Measurements from ENCODE around the gene PCBP3. TPM values are rescaled to one million over a fixed set of nuclear protein-coding genes. Genes with fewer than 3 reads are reported as not detected.

Gene PCBP3
- total RNA-seq, 1 experiment from 2014 or later, result not detected

DNA sequence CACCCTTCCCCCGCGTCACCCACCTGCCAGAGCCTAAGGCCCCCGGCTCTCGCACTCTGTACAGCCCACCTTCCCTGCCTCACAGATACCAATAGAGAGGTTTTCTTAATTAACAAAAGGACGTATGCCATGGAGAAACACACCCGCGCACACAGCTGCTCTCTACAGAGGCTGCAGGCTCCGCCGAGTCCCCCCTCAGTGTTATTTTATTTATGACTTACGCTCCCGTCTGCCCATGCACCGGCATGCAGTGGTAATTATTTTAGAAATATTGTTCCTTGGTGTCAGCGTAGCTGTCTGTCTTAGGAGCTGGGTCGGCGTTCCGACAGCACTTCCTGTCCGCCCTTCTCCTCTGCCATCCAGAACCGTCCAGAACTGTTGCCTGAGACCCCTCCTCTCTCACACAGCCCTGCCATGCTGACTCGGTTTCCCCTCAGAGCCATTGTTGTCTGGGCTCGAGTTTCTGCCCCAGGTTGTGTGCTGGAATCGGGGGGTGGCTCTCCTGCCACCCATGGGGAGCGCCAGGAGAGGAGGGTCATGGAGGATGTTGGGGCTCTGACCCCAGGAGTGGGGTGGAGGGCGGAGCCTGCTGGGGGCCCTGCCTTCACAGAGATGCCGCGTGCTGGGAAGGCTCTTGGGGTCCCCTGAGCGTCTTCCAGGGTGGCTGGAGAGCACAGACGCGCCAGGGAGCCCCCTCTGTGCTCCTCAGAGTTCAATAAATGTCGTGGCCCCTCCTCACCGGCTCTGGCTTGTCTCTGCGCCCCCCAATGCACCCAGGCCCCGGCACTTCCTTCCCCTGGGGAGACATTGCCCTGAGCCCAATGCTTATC is 298.4 kb downstream of the PCBP3 start:
- DNase-seq, result no peak
- H3K4me1 ChIP-seq (ENCODE audit: low read length), result no peaks in the 10 kb centered on the region
- no peaks in the 10 kb centered on the region for H3K79me2 ChIP-seq (ENCODE audit: low read length)
- no peaks in the 10 kb centered on the region for H3K9me2 ChIP-seq (replicated peaks; ENCODE audit: insufficient read depth, low read length)
- 0 out of 2 replicates have a peak, but pooled peaks cover 1% of the 10 kb centered on the region for H4K20me1 ChIP-seq (ENCODE audit: insufficient read depth, low read depth, low read length)
- no peaks in the 10 kb centered on the region for H3K36me3 ChIP-seq (ENCODE audit: insufficient read depth, low read length)
- H3K4me2 ChIP-seq (ENCODE audit: low read depth, low read length, poor library complexity, severe bottlenecking), result no peak overlapping the region
- no peaks in the 10 kb centered on the region for H3K9me3 ChIP-seq (ENCODE audit: low read length)
- no peak overlapping the region for H3K4me3 ChIP-seq (ENCODE audit: low read length)
- H3K27me3 ChIP-seq (ENCODE audit: low read length), result no peaks in the 10 kb centered on the region
- no peak overlapping the region for H3K27ac ChIP-seq (ENCODE audit: low read length)
- no peak overlapping the region for H2AFZ ChIP-seq (ENCODE audit: low read length)
- no peak overlapping the region for H3K9ac ChIP-seq (ENCODE audit: low read length)

DNA sequence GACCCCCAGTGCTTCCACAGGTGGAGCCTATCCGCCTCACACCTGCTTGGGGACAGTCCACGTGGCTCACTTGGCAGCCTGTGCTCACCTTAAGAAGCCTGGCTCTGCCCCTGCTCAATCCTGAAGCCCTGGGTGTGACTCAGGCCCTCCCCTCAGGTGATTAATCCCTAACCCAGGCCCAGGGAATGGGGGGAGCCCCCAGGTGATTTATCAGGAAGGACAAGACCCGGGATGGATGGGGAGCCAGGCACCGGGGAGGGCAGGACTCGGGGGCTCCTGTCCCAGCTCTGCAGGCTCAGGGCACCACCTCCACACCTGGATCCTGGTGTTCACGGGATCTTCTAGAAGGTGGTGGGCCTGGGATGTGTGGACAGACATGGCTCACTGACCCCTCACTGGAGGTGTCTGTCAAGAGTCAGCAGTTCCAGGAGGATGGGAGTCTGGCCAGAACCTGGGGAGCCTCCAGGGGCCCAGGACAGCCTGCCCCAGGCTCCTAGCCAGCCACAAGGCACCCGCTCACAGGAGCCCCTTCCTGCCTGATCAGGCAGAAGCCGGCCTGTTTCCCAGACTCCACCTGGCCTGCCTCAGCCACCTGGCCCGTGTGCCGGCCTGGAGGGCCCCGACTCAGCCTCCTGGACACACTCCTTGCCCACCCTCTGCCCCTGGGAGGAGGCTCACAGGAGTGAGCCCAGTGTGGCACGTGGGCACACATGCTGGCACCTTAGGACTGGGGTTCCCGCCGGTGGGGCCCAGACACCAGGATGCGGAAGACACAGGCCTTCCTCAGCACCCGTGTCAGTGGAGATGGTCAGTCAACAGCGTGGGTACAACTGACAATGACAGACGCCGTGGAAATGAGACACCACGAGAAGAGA is 299.5 kb downstream of the PCBP3 start:
- Histone ChIP-seq H3K4me3 (ENCODE audit: low read length) (no peak overlapping the region), H3K9ac (ENCODE audit: low read length) (no peak overlapping the region), H3K4me2 (ENCODE audit: low read depth, low read length, poor library complexity, severe bottlenecking) (no peak overlapping the region), H3K9me2 (replicated peaks; ENCODE audit: insufficient read depth, low read length) (no peaks in the 10 kb centered on the region), H2AFZ (ENCODE audit: low read length) (no peak overlapping the region), H3K36me3 (ENCODE audit: insufficient read depth, low read length) (no peaks in the 10 kb centered on the region), H3K4me1 (ENCODE audit: low read length) (no peaks in the 10 kb centered on the region), H3K27ac (ENCODE audit: low read length) (no peak overlapping the region), H3K79me2 (ENCODE audit: low read length) (no peaks in the 10 kb centered on the region), H4K20me1 (ENCODE audit: insufficient read depth, low read depth, low read length) (no peaks in the 10 kb centered on the region), H3K27me3 (ENCODE audit: low read length) (no peaks in the 10 kb centered on the region), H3K9me3 (ENCODE audit: low read length) (no peaks in the 10 kb centered on the region)
- no peak for DNase-seq

DNA sequence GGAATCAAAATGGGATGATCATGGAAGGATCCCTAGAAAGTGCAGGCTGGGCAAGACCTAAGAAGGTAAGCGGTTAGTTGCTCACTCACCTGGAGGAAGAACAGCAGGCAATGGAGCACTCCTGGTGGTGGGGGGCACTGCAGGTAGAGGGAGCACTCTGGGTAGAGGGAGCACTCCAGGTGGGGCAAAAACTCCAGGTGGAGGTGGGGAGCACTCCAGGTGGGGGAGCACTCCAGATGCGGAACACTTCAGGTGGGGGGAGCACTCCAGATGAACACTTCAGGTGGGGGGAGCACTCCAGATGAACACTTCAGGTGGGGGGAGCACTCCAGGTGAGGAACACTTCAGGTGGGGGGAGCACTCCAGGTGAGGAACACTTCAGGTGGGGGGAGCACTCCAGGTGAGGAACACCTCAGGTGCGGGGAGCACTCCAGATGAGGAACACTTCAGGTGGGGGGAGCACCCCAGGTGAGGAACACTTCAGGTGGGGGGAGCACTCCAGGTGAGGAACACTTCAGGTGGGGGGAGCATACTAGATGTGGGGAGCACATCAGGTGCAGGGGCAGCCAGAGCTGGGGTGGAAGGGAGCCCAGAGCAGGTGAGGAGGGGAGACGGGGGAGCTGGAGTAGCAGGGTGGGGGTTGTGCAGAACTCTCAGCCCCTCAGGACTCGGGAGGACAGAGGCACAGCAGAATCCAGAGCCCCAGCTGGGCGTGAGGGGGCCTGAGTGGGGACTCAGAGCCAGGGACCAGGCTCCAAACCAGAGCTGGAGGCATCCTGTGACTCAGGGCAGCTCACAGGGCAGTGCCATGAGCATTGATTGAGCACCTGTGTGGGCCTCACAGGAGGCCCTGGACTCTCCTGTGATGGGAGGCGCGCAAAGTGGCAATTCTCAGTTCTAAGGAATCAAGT is 300.4 kb downstream of the PCBP3 start:
- Histone ChIP-seq H3K27me3 (ENCODE audit: low read length) (no peaks in the 10 kb centered on the region), H3K27ac (ENCODE audit: low read length) (no peak overlapping the region), H3K9me2 (replicated peaks; ENCODE audit: insufficient read depth, low read length) (no peaks in the 10 kb centered on the region), H3K79me2 (ENCODE audit: low read length) (no peaks in the 10 kb centered on the region), H3K9ac (ENCODE audit: low read length) (no peak overlapping the region), H3K4me3 (ENCODE audit: low read length) (no peak overlapping the region), H2AFZ (ENCODE audit: low read length) (no peak overlapping the region), H3K36me3 (ENCODE audit: insufficient read depth, low read length) (no peaks in the 10 kb centered on the region), H3K4me1 (ENCODE audit: low read length) (no peaks in the 10 kb centered on the region), H4K20me1 (ENCODE audit: insufficient read depth, low read depth, low read length) (no peaks in the 10 kb centered on the region), H3K9me3 (ENCODE audit: low read length) (no peaks in the 10 kb centered on the region), H3K4me2 (ENCODE audit: low read depth, low read length, poor library complexity, severe bottlenecking) (no peak overlapping the region)
- DNase-seq, result no peak

DNA sequence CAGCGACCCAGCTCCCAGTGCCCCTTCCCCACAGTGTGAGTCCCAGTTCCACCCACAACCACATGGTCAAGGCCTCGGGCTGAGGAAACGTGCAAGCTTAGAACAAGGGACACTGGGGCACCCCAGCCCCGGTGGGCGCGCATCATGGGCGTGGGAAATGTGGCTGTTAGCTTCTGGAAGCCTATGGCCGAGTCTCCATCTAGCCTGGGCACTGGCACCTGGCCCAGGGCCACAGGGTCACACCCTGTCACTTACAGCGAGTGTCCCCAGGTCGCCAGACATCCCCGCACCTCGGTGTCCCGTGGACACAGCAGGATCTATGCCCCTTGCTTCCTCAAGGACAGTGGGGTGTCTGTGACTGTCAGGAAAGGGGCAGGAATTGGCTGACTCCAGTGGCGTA is 301.1 kb downstream of the PCBP3 start:
- no peak overlapping the region for H3K4me3 ChIP-seq (ENCODE audit: low read length)
- H2AFZ ChIP-seq (ENCODE audit: low read length), result no peak overlapping the region
- no peak for DNase-seq
- H4K20me1 ChIP-seq (ENCODE audit: insufficient read depth, low read depth, low read length), result no peaks in the 10 kb centered on the region
- no peak overlapping the region for H3K4me2 ChIP-seq (ENCODE audit: low read depth, low read length, poor library complexity, severe bottlenecking)
- H3K79me2 ChIP-seq (ENCODE audit: low read length), result no peaks in the 10 kb centered on the region
- H3K4me1 ChIP-seq (ENCODE audit: low read length), result no peaks in the 10 kb centered on the region
- no peaks in the 10 kb centered on the region for H3K36me3 ChIP-seq (ENCODE audit: insufficient read depth, low read length)
- no peak overlapping the region for H3K9ac ChIP-seq (ENCODE audit: low read length)
- no peaks in the 10 kb centered on the region for H3K27me3 ChIP-seq (ENCODE audit: low read length)
- no peaks in the 10 kb centered on the region for H3K9me2 ChIP-seq (replicated peaks; ENCODE audit: insufficient read depth, low read length)
- H3K27ac ChIP-seq (ENCODE audit: low read length), result no peak overlapping the region
- no peaks in the 10 kb centered on the region for H3K9me3 ChIP-seq (ENCODE audit: low read length)

DNA sequence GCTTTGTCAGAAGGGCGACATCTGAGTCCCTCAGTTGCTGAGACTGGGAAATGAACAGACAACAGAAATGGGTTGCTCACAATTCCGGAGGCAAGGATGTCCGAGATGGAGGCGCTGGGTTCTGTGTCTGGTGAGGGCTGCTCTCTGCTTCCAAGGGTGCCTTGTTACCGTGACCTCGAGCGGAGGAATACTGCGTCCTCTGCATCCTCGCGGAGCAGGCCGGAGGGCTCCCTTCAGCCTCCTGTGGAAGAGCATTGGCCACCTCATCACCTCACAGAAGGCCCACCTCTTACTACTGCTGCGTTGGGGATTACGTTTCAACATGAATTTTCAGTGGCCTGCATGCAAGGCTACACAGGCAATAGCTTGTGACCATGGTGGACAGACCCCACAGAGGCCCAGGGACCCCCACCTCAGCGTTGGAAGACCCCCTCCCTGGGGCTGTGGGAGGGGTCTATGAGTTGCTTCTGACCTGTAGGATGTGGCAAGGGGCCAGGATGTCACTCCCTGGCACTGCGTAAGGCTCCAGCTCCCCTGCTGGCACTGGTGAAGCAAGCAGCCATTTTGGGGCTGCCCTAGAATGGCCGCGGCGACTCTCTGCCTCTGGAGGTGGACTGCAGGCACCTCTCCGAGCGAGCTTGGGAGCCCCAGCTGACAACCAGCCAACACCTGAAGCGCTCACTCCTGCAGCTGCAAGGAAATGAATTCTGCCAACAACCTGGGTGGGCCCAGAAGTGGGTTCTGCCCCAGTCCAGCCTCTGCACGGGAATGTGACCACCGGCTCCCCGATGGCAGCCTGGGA is 301.7 kb downstream of the PCBP3 start:
- H3K9me3 ChIP-seq (ENCODE audit: low read length), result no peaks in the 10 kb centered on the region
- H3K27ac ChIP-seq (ENCODE audit: low read length), result no peak overlapping the region
- DNase-seq, result no peak
- no peaks in the 10 kb centered on the region for H3K4me1 ChIP-seq (ENCODE audit: low read length)
- no peaks in the 10 kb centered on the region for H3K27me3 ChIP-seq (ENCODE audit: low read length)
- H4K20me1 ChIP-seq (ENCODE audit: insufficient read depth, low read depth, low read length), result no peaks in the 10 kb centered on the region
- H3K4me3 ChIP-seq (ENCODE audit: low read length), result no peak overlapping the region
- H3K79me2 ChIP-seq (ENCODE audit: low read length), result no peaks in the 10 kb centered on the region
- no peak overlapping the region for H3K9ac ChIP-seq (ENCODE audit: low read length)
- H2AFZ ChIP-seq (ENCODE audit: low read length), result no peak overlapping the region
- H3K9me2 ChIP-seq (replicated peaks; ENCODE audit: insufficient read depth, low read length), result no peaks in the 10 kb centered on the region
- no peak overlapping the region for H3K4me2 ChIP-seq (ENCODE audit: low read depth, low read length, poor library complexity, severe bottlenecking)
- H3K36me3 ChIP-seq (ENCODE audit: insufficient read depth, low read length), result no peaks in the 10 kb centered on the region

DNA sequence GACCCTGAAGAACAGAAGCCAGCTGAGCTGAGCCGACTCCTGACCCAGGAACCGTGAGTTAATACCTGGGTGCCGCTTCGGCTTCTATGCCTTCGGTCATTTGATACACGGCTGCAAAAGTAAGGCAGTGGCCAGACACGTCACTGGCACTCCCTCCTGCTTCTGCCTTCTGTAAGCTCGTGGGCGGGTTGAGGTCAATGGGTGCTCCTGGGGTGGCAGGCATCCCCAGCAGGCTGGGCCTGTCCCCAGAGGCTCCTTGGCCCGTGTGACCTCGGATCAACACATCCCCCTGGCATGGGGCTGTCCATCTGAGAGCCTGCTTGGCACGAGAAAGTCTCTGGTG is 302.3 kb downstream of the PCBP3 start:
- H3K36me3 ChIP-seq (ENCODE audit: insufficient read depth, low read length), result no peaks in the 10 kb centered on the region
- H3K27ac ChIP-seq (ENCODE audit: low read length), result no peak overlapping the region
- H4K20me1 ChIP-seq (ENCODE audit: insufficient read depth, low read depth, low read length), result no peaks in the 10 kb centered on the region
- no peaks in the 10 kb centered on the region for H3K27me3 ChIP-seq (ENCODE audit: low read length)
- H3K4me2 ChIP-seq (ENCODE audit: low read depth, low read length, poor library complexity, severe bottlenecking), result no peak overlapping the region
- H3K9me2 ChIP-seq (replicated peaks; ENCODE audit: insufficient read depth, low read length), result no peaks in the 10 kb centered on the region
- H3K79me2 ChIP-seq (ENCODE audit: low read length), result no peaks in the 10 kb centered on the region
- H3K9me3 ChIP-seq (ENCODE audit: low read length), result no peaks in the 10 kb centered on the region
- no peaks in the 10 kb centered on the region for H3K4me1 ChIP-seq (ENCODE audit: low read length)
- no peak overlapping the region for H3K9ac ChIP-seq (ENCODE audit: low read length)
- no peak for DNase-seq
- H3K4me3 ChIP-seq (ENCODE audit: low read length), result no peak overlapping the region
- no peak overlapping the region for H2AFZ ChIP-seq (ENCODE audit: low read length)

DNA sequence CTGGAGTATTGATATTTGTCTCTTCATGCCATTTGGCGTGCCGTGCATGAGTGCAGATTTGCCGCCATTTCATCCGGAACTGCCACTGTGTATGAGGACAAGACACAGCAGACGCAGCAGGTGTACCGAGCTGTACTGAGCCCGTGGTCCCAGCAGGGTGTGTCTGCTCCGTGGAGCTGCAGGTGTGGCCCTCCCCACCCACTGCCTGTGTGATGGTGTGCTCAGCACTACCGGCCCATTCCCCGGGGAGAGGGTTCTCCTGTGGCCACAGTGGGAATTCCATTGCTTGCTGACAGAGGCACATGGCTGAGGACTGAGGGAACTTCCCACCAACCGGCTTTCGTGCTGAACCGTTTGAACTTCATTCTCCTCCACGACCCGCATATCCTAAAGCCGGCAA is 303.8 kb downstream of the PCBP3 start:
- H3K36me3 ChIP-seq (ENCODE audit: insufficient read depth, low read length), result no peaks in the 10 kb centered on the region
- no peaks in the 10 kb centered on the region for H3K27me3 ChIP-seq (ENCODE audit: low read length)
- H3K9ac ChIP-seq (ENCODE audit: low read length), result no peak overlapping the region
- H3K27ac ChIP-seq (ENCODE audit: low read length), result no peak overlapping the region
- no peak for DNase-seq
- H2AFZ ChIP-seq (ENCODE audit: low read length), result no peak overlapping the region
- H3K4me3 ChIP-seq (ENCODE audit: low read length), result no peak overlapping the region
- no peaks in the 10 kb centered on the region for H3K9me2 ChIP-seq (replicated peaks; ENCODE audit: insufficient read depth, low read length)
- H3K79me2 ChIP-seq (ENCODE audit: low read length), result no peaks in the 10 kb centered on the region
- H3K9me3 ChIP-seq (ENCODE audit: low read length), result no peaks in the 10 kb centered on the region
- H4K20me1 ChIP-seq (ENCODE audit: insufficient read depth, low read depth, low read length), result no peaks in the 10 kb centered on the region
- H3K4me1 ChIP-seq (ENCODE audit: low read length), result no peaks in the 10 kb centered on the region
- no peak overlapping the region for H3K4me2 ChIP-seq (ENCODE audit: low read depth, low read length, poor library complexity, severe bottlenecking)
